MV-4-11 (cell line): ENCODE results near the gene TIGD7.

Experiments used
- DNase-seq: peaks from one replicate; lab custom pipeline; 2025; lab: John Stamatoyannopoulos, UW

Gene TIGD7, protein sequence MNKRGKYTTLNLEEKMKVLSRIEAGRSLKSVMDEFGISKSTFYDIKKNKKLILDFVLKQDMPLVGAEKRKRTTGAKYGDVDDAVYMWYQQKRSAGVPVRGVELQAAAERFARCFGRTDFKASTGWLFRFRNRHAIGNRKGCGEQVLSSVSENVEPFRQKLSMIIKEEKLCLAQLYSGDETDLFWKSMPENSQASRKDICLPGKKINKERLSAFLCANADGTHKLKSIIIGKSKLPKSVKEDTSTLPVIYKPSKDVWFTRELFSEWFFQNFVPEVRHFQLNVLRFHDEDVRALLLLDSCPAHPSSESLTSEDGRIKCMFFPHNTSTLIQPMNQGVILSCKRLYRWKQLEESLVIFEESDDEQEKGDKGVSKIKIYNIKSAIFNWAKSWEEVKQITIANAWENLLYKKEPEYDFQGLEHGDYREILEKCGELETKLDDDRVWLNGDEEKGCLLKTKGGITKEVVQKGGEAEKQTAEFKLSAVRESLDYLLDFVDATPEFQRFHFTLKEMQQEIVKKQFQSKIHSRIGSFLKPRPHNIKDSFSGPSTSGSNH

DNA sequence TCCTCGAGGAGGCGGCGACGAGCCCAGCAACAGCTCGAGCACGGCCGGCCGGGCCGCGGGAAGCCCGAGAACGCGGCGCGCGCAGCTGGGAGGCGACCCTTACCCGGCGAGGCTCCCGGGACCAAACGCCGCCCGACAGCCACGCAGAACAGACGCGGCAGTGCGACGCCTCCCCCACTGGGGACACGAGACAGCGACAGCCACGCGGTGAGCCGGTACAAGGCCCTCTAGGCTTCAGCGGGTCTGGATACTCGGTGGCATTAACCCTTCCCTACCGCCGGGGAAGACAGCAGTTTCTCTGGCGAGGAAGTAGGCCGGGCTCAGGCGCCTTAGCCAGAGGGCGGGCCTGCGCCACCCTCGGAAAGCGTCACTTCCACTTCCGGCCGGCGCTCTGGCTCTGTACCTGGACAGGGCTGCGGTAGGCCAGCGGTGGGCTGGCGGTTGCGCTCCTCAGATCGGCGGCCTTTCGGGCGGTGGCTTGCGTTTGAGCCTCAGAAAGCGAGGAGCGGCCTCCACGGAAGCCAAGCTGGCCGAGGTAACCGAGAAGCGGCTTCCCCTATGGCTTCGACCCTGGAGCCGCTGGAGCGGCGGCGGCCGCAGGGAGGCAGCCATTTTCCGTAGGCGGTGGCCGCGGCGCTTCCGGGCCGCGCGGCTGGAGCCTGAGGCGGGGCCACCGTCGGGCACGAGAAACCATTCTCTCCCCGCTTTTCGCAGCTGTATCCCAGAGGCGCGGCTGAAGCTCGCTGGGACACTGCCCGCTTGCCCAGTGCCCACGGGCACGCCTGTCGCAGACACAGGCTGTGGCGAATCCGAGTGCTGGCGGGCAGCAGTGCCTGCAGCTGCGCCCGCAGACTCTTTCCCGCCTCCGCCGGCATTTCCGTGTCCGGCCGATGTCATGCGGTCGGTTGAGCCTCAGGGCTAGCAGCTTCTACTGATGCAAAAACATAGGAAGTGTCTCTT, at the start of gene TIGD7, which contains the start of gene ZNF75A:
Gene TIGD7 (minus strand): TSS at position 322 of the 960 bp plus-strand sequence. CDS start 4,816 bp downstream, outside the sequence.
Gene ZNF75A (plus strand): TSS at position 389 of the 960 bp plus-strand sequence. CDS start 2,932 bp downstream, outside the sequence.
- DNase-seq = peak; percentile 91

DNA sequence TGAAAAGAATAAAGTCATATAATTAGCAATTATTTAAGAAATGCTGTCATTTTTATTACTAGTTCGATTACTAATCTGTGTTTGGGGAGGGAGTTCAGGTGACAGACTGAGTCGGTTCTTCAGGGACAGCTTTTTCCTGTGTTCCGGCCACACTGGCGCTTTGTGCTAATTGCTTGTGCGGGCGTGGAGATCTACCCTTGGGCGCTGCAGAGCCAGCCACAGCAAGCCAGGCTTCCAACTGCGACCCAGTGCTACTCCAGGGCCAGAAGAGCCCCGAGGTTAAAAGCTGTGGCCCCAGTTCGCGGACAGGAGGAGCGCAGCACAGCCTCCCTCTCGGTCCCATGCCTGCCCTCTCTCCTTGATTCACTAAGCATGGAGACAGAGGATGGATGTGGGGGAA, 43.9 kb upstream of the TIGD7 start:
- no peak for DNase-seq

DNA sequence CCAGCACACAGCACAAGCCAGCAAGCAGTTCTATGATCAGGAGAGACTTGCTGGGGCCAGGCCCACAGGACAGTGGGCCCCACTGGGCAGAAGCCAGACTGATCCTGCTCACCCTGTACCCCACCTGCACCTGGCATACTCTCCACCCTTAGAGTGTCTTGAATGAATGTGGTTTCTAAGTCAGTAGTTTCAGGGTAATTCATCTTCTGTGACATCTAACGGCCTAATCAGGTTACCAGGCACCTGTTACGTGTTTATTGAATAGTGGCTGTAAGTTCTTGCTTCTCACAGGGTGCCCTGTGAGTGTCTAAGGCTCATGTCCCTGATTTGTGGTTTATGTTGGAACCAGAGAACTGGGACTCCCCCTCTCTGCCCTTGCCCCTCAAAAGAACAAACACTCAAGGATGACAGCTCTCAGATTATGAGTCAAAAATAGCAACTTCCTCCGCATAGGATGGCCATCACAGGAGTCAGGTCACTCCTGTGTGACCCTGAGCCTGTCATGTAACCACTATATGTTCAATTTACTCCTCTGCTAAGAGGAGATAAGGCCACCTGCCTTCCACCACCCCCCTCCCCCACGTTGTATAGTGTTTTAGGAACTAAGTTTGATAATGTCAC, 43.4 kb upstream of the TIGD7 start:
- no peak for DNase-seq

DNA sequence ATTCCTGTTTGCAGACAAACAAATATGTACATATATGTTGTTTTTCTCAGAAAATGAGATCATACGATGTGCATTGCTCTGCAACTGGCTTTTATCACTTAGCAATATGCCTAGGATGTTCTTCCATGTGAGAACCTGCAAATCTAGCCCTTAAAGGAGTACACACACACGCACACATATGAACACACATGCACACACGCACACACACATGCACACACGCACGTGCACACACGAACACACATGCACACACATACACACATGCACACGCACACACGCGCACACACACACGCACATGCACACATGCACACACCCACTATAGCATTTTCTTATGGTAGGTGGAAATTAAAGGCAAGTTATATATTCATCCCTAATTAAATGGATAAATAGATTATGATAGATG, 42.4 kb upstream of the TIGD7 start:
- DNase-seq = no peak

DNA sequence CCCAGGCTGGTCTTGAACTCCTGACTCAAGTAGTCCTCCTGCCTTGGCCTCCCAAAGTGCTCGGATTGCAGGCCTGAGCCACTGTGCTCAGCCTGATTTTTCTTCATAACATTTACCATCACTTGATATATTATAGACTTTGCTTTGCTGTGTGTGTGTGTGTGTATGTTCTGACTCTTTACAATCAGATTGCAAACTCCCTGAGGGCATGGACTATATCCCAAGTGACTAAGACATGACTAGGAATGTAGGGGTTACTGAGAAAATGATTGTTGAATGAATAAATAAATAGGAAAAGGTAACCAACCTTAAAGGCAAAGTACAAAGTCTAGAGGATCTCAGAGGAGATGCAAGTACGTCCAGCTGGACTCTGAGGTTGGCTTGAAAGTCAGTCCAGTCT, 40.8 kb upstream of the TIGD7 start:
- no peak for DNase-seq

DNA sequence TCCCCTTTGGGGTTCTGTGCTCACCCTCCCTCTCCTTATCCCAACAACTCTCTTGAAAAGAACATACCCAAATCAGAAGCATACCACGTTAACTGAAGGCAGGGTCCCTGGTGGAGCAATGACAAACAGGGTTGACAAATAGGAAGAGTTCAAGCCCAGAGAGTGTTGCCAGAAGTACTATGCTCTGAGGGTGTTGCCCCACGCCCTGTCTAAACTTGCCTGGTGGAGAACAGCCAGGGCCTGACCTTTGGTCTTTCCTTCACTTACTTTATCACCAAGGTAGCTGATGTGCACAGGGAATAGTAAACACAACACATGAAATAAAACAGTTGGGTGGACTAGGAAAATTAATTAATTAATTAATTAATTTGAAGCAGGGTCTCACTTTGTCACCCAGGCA, 23.4 kb upstream of the TIGD7 start:
- DNase-seq = no peak

DNA sequence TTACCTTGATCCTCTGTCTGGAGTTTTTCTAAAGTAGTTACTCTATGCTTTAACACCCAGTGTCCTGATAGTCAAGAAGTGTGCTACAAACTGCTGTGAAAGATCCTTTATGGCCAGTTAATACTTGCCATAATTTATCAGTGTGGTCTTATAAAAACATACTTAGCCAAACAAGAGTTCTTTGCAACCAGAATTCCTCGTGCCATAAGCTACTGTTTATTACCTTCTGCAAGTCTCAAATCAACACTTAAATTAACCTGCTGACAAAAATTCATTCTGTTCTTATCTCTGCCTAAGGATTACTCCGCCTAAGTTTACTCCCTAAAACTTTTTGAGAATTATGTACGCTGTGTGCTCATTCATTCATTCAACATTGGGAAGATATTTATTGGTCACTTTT, 22.9 kb upstream of the TIGD7 start:
- no peak for DNase-seq

DNA sequence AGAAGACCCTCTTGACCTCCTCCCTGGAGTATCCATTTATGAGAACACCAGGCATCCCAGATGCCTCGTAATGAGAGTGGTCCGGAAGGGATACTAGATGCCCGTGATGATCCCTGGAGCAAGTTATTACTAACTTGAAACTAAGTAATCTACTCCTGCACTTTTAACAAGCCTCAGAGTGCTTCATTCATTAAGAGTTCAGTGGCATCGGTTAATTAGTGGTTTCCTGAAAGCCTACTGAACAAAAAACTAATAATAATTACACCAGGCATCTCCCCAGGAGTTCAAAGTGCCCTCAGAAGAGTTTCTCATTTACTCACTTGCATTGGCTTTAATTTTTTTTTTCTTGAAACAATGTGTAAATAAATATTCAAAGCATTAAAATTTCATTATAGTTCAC, 22.3 kb upstream of the TIGD7 start:
- DNase-seq = no peak

DNA sequence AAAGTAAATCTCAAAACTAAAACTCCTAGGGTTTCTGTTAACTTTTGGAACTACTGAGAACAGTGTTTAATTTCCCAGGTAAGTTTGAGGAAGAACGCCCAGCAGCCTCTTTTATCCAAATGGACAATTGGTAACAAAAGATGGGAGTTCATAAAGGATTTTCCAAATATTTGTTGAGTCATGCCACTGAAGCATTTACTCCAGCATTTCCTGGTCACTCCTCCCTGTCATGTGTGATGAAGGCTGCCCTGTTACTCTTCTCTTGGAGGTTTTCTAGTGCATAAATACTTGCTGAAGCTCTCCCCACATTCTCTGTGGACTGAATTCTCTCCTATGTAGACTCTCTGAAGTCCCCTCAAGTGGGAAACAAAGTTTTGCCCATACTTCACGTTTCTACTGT, 16.6 kb upstream of the TIGD7 start:
- DNase-seq = no peak

DNA sequence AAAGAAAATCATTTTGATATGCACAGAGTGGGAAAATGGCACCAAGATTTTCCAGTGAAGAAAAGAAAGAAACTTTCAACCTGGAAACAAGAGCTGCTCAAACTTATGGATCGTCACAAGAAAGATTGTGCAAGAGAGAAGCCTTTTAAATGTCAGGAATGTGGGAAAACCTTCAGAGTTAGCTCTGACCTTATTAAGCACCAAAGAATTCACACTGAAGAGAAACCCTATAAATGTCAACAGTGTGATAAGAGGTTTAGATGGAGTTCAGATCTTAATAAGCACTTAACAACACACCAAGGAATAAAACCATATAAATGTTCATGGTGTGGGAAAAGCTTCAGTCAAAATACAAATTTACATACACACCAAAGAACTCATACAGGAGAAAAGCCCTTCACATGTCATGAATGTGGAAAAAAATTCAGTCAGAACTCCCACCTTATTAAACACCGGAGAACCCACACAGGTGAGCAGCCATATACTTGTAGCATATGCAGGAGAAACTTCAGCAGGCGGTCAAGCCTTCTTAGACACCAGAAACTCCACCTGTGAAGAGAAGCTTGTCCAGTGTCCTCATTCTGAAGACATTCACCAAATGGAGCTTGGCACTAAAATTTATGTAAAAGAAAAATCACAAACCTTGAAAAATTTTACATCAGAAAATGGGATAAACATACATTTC, 12.2 kb upstream of the TIGD7 start:
- no peak for DNase-seq

DNA sequence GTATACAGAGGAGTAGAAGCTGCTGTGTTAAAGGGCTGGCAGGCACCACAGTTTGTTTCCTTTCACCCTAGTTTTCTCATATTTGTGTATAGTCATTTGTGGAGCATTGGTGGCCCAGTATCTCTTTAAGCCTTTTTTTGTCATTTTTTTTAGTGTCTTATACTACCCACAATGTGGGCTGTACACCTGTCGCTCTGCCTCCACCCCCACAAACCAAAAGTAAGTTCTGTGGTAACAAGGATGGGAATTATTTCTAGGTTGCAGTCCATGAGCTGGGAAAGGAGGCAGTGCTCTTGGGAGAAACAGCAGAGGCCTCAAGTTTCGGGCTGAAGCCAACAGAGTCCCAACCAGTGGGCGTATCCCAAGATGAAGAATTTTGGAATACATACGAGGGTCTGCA, 6.3 kb upstream of the TIGD7 start:
- no peak for DNase-seq

DNA sequence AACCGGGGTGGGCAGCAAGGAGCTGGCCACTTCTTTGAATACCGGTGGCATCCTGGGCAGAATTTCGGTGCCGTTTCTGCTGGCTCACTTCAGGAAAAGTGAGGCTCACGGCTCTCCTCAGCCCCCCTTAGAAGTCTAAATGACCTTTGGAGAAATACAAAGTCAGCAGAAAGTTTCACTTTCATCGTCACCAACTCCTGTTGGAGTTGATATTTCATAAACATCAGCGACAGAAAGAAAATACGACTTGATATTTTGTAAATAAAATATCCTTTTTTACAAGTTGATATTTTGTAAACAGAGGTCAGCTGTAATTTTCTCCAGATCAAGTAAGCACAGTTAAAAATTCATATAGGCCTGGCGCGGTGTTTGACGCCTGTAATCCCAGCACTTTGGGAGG, 848 bp upstream of the TIGD7 start:
- DNase-seq = no peak

DNA sequence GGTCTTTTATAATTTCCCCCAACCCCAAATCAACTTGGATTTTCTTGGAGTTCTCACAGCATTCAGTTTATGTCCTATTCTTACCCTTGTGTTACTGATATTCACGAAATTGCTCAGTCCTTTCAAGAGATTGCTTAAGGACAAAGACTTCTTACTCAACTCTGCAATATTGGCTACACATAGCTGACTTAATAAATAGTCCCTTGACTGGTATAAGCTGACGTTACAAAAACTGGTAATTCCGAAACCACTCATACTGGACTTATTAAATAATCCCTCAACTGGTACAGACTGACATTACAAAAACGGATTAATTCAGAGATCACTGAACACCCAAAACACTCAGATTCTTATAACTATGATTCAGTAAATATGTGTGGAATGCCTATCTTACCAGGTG, 860 bp downstream of the TIGD7 start:
- DNase-seq = no peak

DNA sequence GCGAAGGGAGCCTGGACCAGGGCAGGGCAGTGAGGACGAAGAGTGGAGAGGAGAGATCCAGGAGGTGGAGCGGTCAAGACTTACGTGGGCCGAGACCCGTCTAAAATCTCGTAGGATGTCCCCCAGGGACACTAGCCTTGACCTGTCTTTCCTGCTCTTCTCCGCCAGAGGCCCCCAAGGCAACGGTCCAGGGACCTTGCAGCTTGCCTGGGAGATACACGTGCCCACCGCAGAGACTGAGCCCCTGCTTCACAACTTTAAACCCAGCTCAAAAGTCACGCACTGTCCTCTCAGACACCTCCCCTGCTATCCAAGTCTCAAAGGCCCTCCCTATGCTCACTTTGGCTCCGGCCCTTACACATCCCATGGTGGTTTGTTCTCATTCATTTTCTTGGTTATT, 9.4 kb downstream of the TIGD7 start:
- DNase-seq = no peak

DNA sequence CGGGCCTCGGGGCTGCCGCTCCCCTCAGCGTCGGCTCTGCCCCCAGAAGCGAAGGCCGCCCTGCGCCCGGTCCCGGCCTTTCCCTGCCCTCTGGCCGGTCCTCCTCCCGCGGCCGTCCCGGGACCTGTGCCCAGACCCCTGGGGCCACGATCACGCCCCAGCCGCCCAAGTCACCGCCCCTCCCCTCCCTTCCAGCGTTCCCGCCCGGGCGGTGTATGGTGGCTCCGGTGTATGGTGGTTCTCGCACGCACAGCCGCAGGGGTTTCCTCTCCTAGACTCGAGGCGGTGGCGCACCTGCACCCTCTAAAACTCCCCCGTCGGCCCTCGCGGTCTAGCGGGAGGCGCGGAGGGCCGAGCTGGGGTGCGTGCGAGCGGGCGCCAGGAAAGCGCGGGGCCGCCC, 10.0 kb downstream of the TIGD7 start:
- no peak for DNase-seq

DNA sequence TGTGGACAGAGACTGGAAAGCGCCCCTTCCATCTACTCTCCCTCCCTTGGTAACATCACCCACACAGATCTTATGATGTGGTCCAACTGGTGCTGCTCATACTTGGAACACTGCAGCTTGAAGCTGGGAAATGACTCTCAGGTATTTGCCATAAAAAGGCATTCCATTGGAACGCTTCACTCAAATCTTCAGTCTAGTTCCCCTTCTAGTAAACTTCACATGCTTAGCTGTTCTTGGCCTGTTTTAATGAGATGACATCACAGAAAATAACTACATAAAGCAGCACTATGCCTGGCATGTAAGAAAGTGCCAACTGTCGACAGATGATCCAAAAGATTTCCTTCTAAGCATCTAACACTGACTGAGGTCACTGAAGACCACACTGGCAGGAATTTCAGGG, 12.6 kb downstream of the TIGD7 start:
- no peak for DNase-seq

DNA sequence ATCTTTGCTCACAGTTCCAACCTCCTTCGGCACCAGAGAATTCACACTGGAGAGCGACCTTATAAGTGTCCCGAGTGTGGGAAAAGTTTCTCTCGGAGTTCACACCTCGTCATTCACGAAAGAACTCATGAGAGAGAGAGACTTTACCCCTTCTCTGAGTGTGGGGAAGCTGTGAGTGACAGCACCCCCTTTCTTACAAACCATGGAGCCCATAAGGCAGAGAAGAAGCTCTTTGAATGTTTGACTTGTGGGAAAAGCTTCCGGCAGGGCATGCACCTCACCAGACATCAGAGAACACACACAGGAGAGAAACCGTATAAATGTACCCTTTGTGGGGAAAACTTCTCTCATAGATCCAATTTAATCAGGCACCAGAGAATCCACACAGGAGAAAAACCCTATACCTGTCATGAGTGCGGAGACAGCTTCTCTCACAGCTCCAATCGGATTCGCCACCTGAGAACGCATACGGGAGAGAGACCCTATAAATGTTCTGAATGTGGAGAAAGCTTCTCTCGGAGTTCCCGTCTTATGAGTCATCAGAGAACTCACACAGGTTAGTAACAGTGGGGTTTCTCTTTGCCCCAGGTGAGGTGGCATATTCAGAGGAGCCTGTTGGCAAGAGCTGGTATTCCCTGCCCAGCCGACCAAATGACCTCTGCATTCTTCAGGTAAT, 15.1 kb downstream of the TIGD7 start:
- DNase-seq = no peak

DNA sequence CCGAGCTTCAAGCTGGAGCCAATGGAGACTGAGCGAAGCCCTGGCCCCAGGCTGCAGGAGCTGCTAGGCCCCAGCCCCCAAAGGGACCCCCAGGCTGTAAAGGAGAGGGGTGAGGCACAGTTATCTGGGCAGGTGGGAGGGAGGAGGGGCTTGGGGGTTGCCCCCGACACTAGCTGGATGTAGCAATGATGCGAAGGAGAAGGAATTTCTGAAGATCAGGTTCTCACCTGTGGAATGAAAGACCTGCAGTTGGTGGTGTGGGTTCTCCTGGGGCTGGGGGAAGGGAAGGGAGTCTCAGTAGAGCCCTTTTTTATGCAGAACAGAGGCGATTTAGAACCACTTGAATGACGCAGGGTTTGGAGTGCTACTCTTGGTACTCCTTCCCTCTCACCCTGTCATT, 20.1 kb downstream of the TIGD7 start:
- no peak for DNase-seq

DNA sequence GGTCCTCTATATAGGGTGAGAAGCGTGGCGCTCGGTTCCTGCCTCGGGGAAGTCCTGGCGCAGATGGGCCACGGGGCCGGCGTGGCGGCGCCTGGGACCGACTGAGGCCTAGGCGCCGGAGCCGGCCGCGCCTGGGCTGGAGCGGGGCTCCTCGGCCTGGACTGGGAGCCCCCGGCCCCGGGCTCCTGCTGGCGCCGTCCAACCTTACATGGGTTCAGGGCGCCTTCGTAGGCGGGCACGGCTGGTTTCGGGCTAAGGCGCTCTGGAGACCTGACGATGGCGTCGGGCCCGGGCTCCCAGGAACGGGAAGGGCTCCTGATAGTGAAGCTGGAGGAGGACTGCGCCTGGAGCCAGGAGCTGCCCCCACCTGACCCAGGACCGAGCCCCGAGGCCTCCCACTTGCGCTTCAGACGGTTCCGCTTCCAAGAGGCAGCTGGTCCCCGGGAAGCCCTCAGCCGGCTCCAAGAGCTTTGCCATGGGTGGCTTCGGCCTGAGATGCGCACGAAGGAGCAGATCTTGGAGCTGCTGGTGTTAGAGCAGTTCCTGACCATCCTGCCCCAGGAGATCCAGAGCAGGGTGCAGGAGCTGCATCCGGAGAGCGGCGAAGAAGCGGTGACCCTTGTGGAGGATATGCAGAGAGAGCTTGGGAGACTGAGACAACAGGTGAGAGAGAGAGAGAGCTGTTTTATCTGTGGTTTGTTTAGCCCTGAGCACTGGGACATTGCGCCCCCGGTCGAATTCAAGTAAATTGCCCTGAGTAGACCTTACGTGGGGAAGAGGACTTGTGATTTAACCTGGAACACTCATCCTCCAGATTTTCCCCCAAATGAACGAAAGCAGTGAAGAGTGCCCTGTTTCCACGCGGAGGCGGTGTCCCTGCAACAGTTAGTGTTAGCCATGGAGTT, 21.4 kb downstream of the TIGD7 start:
- DNase-seq = no peak
